ENCODE measurements around the gene ZFHX3.

GRCh38 chr16:72947379-72948237 is 100.3 kb downstream of the ZFHX3 start:
- TF ChIP-seq EZH2 (IDR thresholded peaks at IDR 0.05; ENCODE audit: insufficient read depth, poor library complexity, severe bottlenecking), result no peak
- TF ChIP-seq EZH2phosphoT487 (IDR thresholded peaks at IDR 0.05; ENCODE audit: insufficient read depth, low read depth), result no peak

All from GM23248 (cell line).